RKO (cell line): ENCODE results near the gene ADGRG2.
"Not testable (repeated sequence)": the region's sequence is repeated elsewhere in the genome, so short reads cannot be mapped to it uniquely, and the experiment has no call there.

Source experiments
- DNase-seq: peaks from one replicate; pipeline ENCODE4 v3.0.0-alpha.2; 2016; ENCODE audit warnings: low spot score

The ADGRG2 gene

GRCh38 chrX:19086102-19086772 lies 36.0 kb downstream of the ADGRG2 start:
- no peak for DNase-seq

DNA sequence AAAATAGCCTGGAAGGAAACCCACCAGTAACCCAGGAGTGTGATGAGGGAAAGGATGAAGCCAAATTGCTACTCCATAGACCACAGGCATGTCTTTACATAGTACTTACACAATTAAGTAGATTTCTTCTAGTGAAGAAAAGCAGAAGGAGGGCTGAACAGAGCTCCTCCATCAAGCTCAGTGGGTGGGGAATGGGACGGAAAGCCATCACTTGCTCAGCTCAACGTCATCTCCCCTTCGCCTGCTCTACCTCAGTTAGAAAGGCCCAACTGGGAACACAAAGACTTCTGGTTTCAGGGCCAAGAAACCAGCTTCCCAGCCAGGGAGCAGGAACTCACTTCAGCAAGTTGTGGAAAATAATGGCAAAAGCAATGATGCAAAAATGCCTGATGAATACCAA lies 36.6 kb downstream of the ADGRG2 start:
- DNase-seq, result no peak

GRCh38 chrX:19075754-19076153 lies 46.5 kb downstream of the ADGRG2 start:
- no peak for DNase-seq

DNA sequence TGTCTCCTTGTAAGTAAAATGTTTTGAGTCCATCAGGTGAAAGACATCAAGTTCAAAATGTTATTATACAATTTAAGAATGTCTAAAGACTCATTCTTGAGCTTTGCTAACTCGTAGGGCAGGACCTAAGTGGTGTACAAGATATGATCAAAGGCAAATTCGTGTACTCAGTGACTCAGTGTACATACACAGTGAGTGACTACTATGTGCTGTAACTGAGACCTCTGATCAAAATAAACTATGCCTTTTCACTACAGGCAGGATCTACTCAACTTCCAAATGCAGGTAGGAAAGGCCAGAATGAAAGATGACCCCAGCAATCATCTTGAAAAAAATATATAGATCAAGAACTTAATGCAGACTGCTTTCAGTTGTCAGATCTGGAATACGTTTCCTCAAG lies 49.9 kb downstream of the ADGRG2 start:
- no peak for DNase-seq

DNA sequence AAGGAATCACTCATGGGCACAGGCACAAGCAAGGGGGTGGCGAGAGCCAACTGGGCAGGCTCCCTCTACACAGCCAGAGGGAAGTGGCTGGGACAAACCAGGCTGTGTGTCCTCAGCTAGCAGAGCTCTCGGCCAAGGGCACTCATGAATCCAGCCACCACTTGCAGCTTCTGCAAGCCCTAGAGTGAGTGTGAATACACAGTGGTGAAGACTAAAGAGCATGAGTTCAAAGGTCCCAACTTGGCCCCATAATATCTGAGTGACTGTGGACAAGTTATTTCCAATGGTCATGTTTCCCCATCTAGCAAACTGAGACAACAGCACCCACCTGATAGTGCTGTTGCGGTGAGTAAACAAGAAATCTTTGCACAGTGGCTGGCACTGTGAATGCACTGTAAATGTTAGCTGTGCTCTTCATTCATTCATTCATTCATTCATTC lies 51.7 kb downstream of the ADGRG2 start:
- no peak for DNase-seq

GRCh38 chrX:19066987-19067386 lies 55.3 kb downstream of the ADGRG2 start:
- DNase-seq, result not testable (repeated sequence)

- no peak for DNase-seq
Measured at GRCh38 chrX:19065535-19065934, 56.7 kb downstream of the ADGRG2 start.

DNA sequence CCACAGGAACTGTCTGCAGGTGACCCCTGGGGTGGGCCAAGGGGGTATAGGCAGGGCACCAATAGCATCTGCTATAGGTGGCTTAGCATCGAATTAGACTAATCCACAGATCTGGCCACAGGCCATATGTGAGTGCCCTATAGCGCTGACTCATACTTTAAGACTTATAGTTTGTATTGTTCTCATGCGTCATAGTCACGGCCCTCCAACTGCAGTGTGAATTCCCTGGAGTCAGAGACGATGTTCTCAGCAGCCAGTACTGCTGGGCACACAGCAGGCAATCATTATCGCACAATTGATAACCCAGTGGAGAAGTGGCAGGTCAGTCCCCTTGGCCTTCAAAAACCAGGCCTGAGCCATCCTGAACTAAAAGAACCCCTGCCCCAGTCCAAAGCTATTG lies 58.1 kb downstream of the ADGRG2 start:
- peak; percentile 39 for DNase-seq

DNA sequence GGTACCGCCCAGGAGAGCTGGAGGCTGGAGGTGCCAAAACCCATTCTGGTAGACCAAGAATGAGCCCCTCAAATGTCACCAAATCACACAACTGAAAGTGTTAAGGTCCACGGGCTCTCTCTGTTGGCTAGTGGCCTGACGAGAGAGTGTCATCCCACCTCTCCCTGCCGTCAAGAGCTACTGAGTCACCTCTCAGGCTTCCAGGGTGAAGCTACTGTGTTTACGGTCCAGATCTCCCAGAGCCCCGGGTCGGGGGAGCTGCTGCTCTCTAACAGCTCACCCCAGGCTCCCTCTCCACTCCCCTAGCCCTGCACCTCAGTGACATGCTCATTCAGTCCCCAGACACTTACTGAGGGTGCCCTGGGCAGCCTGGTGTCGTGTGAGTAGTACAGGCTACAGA lies 59.2 kb downstream of the ADGRG2 start:
- DNase-seq, result no peak

DNA sequence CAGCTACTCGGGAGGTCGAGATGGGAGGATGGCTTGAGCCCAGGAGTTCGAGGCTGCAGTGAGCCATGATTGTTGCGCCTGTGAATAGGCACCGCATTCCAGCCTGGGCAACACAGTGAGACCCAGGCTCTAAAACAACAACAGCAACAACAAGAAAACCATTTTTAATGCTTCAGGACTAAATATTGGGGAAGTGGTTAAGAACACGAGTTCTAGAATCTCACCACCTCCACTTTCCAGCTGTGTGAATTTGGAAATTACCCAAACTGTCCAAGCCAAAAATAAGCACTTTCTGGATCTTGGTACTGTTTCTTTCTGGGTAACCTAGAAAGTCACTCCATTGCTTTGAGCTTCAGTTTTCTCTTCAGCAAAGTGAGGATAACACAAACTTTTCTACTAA lies 63.2 kb downstream of the ADGRG2 start:
- DNase-seq, result no peak

- DNase-seq, result no peak
Measured at GRCh38 chrX:19057856-19058255, 64.4 kb downstream of the ADGRG2 start.

DNA sequence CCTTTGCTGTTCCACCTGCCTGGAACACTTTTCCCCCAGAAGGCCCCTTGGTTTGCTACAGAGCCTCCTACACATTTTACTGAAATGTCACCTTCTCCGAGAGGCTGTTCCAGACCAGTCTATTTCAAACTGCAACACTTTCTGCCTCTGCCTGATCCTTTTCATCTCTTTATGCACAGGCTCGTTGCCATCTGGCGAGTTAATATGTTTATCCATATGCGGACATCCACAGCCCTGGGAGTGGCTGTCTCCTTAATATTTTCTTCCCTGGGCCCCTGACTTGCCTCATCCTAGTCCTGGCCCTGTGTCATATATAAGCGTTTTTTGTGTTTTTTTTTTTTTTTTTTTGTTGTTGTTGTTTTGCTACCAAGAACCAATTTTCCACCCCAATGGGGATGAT lies 73.2 kb downstream of the ADGRG2 start:
- no peak for DNase-seq

- peak; percentile 36 for DNase-seq
Measured at GRCh38 chrX:19046343-19047215, 75.7 kb downstream of the ADGRG2 start.

DNA sequence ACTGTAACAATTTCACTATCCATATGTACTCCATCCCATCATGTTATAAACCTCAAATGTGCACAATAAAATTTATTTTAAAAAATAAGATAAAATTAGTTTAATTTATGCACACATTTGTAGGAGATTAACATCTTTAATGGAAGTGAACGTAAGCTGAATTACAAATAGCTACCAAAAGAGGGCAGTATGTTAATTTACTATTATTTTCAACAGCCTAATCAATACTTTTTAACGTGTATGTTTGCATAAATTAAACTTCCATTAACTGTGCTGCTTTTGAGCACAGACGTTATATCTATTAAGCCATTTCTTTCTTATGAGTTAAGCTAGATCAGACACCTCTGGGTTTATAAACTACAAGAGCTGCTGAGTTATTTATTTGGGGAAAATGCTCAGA lies 81.9 kb downstream of the ADGRG2 start:
- peak; percentile 2 for DNase-seq

DNA sequence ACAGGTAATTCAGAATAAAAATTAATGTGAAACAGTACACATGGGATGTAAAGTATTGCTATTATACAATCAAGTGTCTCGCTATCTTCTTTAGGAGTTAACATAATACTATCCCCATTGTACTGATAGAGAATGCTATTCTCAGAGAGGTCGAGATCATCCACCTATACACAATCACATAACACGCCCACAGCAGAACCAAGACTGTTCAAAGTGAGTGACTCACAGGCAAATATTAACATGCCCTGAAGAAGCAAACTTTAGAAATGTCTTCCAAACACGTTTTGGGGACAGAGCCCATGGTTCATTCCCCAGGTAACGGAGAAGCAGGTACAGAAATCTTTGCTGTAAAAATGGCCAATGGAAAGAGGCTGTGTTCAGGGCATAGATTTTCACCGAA lies 88.2 kb downstream of the ADGRG2 start:
- no peak for DNase-seq

DNA sequence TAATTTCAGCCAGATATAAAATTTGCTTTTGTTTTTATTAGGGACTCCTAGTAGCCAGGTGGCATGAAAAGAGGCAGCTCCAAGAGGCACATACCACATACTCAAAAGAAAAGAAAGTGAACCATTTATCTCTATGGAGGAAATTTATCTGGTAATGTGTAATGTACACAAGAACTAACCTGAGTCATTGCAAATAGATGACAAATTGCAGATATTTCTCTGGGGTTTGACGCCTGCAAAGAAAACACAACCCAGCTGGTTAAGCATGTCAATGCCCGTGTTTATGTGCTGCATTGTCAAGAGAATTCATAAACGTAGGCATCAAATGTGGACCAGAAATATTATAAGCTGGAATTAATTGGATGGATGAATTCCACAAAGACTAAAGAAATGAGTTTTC lies 91.5 kb downstream of the ADGRG2 start:
- no peak for DNase-seq

DNA sequence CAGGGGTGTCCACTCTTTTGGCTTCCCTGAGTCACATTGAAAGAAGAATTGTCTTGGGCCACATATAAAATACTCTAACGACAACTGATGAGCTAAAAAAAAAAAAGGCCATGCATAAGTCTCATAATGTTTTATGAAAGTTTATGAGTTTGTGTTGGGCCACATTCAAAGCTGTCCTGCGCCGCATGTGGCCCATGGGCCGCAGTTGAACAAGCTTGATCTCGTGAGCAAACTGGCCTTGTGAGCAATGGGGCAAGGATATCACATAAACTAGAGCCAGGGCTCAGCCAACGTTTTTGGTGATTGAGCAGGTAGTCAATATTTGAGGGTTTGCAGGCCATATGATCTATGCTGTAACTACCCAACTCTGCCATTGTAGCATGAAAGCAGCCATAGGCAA lies 93.7 kb downstream of the ADGRG2 start:
- no peak for DNase-seq

DNA sequence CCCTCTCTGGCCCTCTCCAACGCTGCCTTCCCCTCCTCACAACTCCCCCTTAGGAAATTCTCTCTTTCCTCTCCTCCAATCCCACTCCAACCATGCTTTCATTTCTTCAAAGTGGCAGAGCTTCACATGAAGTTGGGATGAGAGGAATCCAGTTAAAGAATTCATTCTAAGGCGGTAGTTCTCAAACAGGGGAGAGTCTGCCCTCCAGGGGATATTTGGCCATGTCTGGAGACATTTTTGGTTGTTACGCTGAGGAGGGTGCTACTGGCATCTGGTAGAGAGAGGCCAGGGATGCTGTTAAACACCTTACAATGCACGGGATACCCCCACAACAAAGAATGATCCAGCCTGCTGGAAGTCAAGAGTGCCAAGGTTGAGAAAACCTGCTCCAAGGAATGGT lies 97.9 kb downstream of the ADGRG2 start:
- DNase-seq, result no peak

GRCh38 chrX:19019996-19020395 lies 102.3 kb downstream of the ADGRG2 start:
- no peak for DNase-seq

- DNase-seq, result peak; percentile 70
Measured at GRCh38 chrX:19017271-19017670, 105.0 kb downstream of the ADGRG2 start.

DNA sequence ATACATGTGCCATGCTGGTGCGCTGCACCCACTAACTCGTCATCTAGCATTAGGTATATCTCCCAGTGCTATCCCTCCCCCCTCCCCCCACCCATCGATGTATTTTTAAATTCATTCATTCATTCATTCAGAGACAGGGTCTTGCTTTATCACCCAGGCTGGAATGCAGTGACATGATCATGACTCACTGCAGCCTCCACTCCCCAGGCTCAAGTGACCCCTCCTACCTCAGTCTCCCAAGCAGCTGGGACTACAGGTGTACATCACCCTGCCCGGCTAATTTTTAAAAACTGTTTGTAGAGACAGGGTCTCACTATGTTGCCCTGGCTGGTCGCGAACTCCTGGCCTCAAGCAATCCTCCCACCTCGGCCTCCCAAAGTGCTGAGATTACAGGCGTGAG lies 105.7 kb downstream of the ADGRG2 start:
- not testable (repeated sequence) for DNase-seq

DNA sequence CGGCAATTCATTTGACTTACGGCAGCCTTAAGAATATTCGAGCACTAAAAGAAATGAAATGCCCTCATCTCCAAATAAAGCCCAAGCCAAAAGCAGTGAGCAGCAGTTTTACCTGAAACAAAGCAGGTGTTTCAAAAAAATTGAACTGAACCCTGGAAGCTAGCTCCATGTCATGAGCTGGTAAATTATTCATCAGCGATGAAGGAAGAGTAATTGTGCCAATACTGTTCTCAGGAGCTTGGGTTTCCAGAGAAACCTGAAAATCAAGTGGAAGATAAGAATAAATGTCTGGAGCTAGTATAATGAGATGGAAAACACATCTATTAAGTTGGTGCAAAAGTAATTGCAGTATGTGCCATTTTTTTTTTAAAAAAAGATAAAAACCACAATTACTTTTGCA lies 114.4 kb downstream of the ADGRG2 start:
- DNase-seq, result no peak

DNA sequence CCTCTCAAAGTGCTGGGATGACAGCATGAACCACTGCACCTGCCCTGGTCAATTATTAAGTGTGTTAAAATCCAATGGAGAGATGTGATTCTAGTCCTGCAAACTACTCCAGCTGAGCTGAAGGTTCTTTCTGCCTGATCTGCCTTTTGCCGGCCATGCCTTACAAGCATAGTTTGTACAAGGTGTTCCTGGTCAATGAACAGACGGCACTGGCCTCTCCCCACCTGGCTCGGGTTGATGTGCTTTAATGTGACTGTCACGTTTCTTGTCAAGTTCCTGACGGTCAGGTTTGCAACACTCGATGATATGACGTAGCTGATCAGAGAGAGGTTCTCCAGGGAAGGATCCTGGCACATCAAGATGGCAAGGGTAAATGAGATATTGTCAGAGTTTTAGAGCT lies 115.3 kb downstream of the ADGRG2 start:
- DNase-seq, result no peak

GRCh38 chrX:19005909-19006308 lies 116.4 kb downstream of the ADGRG2 start:
- DNase-seq, result no peak
